SKM-1 treated with dmso at 0.1 percent for 144 hours (cell line): ENCODE results near the gene SEC14L5.
"Not testable (repeated sequence)": the region's sequence is repeated elsewhere in the genome, so short reads cannot be mapped to it uniquely, and the experiment has no call there.

Experiments used
- DNase-seq: peaks from one replicate; lab custom pipeline; 2025; ENCODE audit not compliant: unreplicated experiment; lab: John Stamatoyannopoulos, UW

Gene SEC14L5

DNA sequence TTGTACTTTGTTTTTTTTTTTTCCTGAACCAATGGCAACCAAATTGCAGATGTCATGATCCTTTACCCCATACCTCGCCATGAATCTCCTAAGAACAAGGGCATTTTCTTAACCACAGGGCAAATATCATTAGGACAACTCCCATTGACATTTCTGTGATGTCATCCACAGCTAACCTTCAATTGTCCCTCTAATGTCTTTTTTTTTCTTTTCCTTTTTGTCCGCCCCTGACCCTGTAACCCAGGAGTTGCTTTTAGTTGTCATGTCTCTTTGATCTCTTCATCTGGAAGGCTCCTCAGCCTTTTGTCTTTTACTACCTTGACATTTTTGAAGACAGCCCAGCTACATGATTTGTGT is 76.0 kb downstream of the SEC14L5 start:
- DNase-seq: no peak

DNA sequence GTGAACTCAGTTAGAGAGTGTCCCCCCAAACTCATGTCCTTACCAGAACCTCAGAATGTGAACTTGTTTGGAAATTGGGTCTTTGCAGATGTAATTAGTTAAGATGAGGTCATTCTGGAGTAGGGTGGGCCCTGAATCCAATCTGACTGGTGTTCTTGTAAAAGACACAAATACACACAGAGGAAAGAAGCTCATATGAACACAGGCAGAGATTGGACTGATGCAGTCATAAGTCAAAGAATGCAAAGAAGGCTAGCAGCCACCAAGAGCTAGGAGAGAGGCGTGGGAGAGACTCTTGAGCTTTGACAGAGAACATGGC is 77.7 kb downstream of the SEC14L5 start:
- no peak for DNase-seq

DNA sequence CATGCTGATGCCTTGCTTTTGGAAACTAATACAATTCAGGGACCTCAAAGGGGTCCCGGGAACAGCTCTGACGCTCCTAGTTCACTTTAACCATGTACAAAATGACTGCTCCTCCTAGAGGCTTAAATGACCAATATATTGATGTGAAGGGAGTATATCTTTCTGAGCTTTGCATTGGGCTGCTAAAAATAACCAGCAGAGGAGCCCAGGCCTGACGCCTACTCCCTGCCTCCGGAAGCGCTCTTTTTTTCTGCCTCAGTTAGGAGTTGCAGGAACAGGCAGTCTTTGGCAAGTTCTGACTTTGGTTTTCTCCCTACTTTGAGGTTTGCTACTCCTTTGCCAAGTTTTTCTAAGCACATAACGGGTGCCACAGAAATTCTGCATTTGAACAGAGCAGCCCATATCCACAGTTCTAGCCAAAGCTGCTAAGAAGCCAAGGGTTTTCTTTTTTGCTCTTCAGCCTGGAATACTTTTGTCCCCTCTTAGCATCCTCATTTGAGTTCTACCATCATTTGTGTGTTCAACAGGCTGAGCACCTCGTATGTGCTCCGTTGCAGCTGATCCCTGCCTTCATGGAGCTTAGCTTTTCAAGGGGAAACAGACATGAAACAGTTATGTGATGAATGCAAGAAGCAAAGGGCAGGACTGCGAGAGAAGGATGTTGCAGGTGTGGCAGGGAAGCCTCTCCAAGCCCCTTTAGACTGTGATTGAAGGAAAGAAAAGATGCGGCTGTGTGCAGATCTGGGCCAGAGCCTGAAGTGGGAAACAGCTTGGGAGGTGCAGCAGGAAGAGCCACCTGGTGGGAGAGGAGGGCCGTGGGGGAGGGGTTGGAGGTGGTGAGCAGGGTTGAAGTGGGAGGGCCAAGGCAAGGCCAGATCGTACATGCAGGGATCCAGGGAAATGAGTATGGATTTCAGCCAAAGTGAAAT is 78.4 kb downstream of the SEC14L5 start:
- no peak for DNase-seq

DNA sequence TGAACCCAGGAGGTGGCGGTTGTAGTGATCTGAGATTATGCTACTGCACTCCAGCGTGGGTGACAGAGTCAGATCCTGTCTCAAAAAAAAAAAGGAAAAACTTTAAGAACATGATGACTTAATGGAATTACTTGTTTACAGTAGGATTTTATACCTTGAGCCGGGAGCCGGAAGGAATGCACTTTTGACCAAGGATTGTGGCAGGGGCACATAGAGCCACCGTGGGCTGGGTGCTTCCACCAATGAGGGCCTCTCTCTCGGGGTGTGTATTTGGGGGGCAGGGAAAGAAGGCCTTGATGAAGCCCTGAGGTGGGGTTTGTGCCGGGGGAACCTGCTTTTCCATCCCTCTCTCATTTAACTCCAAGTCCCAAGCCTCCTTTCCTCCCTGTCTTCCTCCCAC is 82.3 kb downstream of the SEC14L5 start:
- DNase-seq: no peak

DNA sequence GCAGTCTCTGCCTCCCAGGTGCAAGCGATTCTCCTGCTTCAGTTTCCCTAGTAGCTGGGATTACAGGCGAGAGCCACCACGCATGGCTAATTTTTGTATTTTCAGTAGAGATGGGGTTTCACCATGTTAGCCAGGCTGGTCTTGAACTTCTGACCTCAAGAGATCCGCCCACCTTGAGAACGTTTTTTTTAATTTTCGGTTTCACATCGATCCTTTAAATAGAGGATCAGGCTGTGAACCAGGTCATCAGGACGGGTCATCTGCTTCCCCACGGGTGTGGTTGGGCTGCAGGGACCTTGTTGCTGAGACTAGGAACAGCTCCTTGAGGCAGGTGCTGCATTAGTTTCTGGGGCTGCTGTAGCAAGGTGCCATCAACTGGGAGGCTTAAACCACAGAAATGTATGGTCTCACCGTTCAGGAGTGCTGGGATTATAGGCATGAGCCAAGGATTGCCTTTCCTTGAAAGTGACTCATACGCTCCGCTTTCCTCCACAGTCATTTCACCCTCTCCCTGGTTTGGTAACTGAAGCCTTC is 83.5 kb downstream of the SEC14L5 start:
- no peak for DNase-seq

DNA sequence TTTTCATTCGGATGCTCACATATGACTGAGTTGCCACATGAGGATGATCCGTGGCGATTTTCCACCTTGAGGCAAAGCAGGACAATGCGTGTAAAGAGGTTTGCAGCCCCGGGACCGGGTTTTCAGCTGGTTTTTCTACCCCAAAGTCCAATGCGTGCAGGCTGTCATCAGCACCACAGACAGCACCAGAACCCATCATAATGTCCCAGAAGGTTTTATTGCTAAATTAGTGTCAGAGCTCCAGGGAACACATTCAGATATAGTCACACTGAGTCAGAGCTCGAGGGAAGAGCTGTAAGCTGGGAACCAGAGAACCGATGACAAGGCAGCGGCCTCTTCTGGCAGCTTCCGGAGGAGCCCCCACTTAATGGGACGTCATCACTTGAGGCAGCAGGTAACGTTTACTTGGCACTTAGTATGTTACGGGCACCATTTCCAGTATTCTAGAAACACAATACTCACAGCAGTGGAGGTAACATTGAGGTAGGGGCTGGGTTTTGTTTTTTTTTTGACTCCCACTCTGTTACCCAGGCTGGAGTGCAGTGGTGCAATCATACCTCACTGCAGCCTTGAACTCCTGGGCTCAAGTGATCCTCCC is 84.5 kb downstream of the SEC14L5 start:
- DNase-seq: no peak

DNA sequence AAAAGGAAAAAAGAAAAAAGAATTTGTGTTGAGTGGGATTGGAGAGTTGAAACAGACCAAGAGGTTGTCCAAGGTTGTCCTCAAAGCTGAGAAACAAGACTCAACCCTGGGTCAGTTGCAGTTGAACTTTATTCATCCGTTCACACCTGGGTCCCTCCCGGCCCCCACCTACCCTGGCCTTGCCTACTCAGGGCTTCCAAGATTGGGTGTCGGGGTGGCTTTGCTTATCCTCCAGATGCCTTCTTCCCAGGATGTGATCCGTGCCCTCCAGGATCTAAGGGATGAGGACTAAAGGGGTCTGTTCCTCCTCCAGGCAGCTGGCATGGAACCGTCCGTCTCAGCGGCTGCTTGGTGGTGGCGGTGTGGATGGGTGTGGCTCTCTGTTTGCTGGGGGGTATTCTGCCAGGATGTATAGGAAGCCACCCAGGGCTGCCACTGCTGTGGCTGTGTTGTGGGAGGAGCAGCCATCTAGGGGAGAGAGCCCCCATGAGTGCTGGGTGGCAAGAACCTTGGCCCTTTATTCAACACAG is 85.9 kb downstream of the SEC14L5 start:
- DNase-seq: no peak

DNA sequence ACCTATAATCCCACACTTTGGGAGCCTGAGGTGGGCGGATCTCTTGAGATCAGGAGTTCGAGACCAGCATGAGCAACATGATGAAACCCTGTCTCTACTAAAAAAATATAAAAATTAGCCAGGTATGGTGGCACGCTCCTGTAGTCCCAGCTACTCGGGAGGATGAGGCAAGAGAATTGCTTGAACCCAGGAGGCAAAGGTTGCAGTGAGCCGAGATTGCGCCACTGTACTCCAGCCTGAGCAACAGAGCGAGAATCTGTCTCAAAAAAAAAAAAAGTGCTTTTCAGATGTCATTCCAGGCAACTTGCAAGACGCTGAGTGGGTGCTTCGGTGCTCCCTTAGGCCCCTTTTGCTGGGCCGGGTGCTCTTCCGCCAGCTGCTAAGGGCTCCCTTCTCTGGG is 86.5 kb downstream of the SEC14L5 start:
- DNase-seq: not testable (repeated sequence)

DNA sequence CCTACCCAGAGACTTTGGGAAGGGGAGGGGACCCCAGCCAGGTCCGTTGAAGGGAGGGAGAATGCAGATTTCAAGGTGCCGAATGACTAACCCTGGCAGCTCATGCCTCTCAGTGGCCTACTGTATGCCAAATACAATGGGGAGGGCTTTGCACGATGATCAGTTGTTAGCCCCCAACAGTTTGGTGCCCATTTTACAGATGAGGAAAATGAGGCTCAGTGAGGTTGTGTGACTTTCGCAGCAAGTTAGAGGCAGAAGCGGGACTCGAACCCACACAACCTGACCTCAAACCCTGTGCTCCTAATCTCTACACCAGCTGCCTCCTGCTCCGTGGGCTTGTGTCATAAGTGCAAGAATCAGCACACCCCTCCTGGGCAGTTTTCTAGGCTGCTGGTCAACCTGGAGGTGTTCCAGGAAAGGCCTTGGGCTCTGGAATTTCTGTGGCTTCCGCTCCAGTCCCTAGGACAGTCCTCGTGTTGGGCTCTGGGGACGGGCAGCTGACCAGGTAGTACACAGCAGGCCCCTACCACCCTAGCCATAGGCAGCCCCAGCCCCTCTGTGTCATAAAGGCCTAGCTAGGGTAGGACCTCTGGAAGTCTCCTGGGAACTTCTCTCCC is 87.5 kb downstream of the SEC14L5 start:
- no peak for DNase-seq

DNA sequence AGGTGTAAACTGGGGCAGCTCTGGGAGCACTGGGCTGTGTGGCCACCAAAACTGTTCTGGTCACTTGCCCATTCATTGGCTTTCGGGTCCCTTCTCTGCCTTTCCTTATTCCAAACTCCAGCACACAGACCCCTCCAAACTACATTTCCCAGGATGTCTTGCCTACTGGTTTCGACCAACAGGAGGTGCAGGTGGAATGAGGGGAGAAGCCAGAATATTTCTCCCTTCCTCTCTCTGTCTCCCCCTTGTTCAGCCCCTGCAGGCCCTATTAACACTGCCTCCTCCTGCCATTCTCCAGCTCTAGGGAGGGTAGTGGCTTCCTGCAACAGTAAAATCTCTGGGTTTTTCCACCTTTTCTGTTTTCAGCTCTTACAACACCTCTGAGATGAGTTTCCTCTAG is 88.8 kb downstream of the SEC14L5 start:
- no peak for DNase-seq

DNA sequence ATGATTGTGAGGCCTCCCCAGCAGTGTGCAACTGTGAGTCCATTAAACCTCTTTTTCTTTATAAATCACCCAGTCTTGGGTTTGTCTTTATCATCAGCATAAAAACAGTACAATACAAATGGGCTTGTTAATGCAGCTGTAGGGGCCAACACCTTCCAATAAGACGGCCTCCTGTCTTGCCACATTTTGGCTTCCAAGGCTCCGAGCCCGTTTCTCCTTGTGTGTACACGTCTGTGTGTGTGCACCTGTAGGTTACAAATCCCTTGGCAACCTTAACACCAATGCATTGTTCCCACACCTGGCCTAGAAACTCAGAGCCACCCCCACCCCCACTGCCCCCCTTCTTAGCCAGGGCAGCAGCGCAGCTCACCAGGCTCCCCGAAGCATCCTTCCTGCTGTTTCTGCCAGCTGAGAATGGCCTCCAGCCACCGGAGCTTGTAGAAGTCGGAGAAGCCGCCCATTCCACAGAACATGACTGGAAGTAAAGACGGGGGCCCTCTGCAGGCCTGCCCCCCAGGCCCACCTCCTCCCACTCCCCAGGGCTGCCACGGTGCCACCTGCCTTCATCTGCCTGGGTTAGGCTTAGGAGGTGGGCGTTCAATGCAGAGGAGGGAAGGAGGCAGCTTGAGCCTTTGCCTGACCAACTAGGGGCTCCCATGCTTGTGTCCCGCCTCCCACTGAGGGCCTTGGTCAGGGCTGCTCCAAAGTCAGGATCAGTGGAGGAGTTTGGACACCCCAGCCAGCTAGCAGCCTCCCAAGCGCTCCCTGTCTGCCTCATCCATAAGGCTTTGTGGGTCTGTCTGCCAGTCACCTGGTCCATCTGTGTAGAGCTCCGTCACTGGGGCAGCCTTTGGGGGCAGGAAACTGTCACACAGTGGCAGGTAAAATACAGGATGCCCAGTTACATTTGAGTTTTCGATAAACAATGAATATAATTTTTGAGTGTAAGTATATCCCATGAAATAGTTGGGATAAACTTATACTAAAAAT is 97.0 kb downstream of the SEC14L5 start:
- no peak for DNase-seq

DNA sequence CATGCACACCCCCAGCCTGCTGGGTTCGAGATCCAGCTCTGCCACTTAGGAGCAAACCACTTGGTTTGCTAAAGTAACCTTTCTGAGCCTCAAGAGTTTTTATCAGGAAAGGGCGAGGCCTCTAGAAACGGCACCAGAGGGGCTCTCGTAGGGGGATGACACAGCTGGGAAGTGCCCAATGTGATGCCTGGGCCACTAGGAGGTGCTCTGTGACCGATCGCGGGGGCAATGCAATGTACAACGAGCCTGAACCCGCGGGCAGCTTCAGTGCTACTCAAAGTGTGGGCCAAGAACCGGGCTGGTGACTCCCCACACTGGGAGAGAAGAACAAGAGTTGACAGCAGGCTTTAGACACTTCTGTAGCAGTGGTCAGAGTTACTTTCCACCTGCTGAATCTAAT is 98.2 kb downstream of the SEC14L5 start:
- no peak for DNase-seq

DNA sequence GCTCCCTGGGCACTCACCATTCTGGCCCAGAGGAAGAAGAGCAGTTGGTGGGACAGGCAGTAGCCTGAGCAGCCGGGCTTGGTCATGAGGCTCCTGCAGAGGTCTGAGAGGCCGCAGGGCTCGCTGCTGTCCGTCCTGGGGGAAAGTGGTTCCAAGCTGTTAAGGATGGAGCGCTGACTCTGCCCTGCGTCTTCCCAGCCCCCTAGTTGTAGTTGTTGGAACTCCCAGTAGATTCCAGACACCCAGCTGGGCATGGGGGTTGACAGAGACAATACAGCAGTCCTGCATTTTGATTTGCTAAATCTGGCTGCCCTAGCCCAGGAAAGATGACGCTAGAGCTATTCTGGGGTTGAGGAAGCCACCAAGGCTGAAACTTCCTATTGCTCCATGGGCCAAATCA is 100.3 kb downstream of the SEC14L5 start:
- DNase-seq: no peak

DNA sequence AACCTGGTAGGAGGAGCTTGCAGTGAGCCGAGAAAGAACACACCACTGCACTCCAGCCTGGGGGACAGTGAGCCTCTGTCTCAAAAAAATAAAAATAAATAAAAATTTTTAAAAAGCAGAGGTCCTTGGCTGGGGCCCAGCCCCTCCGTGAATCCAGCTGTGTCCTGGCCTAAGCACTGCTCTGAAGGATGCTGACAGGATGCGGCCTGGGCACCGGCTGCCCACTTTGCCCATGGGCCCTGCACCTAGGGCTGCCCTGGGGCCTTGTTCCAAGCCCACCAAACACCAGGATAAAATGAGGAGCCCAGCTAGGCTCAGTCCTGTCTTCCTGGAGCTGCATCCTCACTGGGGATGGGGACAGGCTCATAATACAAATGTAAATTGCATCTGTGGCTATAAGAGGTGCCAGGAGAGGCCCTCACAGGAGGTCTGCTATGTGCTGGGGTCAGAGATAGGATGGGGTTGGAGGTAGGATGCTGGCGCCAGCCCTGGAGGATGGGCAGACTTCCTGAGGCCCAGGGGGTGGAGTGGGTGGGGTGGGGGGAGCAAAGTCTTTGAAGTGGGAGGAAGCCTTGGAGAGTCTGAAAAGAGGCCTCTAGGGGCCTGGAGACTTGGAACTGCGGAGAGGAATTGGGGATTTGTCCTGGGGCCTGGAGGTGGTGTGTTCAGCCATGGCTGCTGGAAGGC is 101.4 kb downstream of the SEC14L5 start:
- no peak for DNase-seq

DNA sequence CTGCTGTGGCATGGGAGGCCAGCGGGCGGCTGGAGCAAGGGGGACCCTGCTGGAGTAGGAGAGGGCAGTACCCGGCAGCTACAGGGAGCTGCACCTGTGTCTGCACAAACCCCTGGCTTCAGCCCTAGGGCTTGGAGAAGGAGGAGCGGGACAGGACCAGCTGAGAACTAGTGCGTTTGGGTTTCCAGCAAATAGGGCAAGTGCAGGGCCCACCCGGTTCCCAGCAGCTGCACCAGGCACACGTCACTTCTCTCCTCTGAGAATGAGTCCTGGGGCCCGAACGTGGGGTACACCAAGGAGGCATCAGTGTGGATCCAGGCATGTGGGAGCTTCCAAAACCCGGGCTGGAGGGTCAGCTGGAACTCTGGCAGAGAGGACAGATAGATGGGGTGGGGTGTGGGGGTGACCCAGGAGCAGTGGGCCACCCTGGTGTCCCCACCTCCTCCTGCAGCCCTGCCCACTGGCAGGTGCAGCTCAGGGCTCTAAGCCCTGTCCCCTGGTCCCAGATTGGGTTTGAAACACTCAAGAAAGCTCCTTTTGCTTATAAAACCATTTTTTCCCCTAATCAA is 102.0 kb downstream of the SEC14L5 start:
- DNase-seq: no peak

DNA sequence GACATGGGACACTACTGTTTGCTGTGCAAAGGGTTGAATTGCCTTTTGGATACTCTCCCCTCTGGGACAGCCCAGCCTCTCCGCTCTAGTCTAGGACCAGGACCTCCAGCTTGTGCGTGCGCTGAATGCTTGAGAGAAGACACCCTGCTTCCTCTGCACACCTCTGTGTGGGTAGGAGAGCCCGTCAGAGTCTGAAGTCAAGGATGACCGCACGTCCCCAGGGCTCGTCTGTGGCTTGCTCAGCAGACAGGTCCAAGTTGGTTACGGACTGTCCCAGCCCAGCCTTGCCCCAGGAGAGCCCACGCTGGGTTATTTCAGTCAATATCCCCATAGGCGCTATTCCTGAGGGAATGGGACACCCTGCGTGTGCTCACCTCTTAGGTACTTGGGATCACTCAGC is 103.9 kb downstream of the SEC14L5 start:
- no peak for DNase-seq

DNA sequence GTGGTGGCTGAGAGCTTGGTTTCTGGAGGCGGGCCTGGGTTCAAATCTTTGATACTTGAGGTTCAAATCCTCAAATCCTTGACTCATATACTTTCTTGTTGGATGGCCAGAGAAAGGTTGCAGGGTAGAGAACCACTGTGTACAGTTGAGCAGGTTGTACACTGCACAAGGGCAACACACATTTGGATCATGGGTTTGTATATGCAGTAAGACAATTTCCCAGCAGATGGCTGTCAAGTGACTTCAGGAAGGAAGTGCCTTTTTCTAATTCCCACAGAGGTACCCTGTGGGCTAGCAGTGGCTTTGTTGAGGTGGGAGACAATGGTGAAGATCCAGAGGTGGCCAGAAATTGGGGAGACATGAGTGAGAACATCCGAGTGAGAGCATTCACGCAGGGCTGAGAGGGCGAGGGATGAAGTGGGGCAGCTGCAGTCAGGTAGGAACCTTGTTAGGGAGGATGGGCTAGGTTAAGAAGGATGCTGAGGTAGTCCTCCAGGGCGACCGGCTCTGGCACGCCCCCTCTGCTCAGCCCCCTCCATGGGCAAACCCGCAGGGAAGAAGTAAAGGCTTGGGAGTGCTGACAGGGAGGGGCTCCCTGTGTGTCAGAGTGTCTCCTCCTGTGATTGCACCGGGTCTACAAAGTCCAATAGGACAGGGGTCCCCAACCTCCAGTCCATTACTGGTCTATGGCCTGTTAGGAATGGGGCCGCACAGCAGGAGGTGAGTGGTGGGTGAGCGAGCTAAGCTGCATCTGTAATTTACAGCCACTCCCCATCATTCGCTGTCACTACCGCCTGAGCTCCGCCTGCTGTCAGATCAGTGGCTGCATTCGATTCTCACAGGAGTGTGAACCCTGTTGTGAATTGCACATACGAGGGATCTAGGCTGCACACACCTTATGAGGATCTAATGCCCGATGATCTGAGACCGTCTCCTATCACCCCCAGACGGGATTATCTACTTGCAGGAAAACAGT is 104.9 kb downstream of the SEC14L5 start:
- DNase-seq: no peak

DNA sequence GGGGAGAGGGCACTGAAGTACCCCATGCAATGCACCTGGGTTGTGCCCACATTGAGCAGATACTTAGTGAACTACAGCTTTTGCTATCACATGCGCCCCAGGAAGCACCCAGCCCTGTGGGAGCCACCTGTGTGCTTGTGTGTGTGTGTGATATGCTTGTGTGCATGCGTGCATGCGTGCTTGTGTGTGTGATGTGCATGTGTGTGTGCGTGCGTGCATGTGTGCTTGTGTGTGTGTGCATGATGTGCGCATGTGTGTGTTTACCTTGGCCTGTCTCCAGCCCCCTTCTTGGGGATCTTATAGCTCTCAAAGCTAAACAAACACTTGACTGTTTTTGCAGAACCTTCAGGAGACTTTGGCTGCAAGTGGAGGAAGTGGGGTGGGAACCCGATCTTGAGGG is 106.8 kb downstream of the SEC14L5 start:
- no peak for DNase-seq

DNA sequence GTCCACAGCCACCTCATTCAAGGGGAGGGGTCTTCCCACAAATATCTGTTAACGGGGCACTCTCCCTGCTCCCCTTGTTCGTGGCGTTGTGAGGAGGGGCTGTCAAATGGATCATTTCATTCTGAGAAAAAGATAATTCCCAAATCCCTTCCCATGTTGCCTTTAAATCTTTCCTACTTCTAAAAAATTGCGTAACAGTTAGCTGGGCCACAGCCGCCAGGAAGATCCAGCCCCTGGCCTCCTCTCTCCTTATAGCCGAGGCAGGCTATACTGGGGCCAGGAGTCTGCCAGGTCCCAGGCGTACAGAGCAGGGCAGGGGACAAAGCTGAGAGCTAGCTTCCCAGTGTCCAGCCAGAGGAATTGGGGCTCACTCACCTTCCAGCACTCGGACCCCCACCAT is 107.2 kb downstream of the SEC14L5 start:
- DNase-seq: no peak
